Pancreas (tissue), 10 donors: Measurements from ENCODE around the gene CAMK2G. TPM values are rescaled to one million over a fixed set of nuclear protein-coding genes. Genes with fewer than 3 reads are reported as not detected.
A peak's percentile ranks its signal among the peaks of the same experiment; 100 is the strongest.

Experiments
- ATAC-seq, 4 donors: fragments of 200-7000 bp; cut with Tn5 transposase; one replicate each; pipeline versions ENCODE4 v1.8.0 to v1.9.1; 2020; ENCODE audit warnings: mild to moderate bottlenecking in 4 of 4, moderate library complexity in 4 of 4
- DNase-seq, 6 donors: peaks; one replicate each; pipeline ENCODE4 v3.0.0-alpha.2; 2020
- FAIRE-seq: peaks from 2 replicates; lab custom pipeline; 2012; peaks lifted over from hg19 to GRCh38; lab: Jason Lieb, UNC
- H3K27ac ChIP-seq, 4 donors: fragments of 200-600 bp; sonication (generic); 1 replicate in 3 of 4; 2 replicates in 1 of 4; pipeline versions ENCODE4 v1.5.0 to v1.8.0; 2020
- H3K27me3 ChIP-seq, 4 donors: fragments of 200-600 bp; one replicate each; pipeline ENCODE4 v1.8.0; 2021
- H3K36me3 ChIP-seq, 3 donors: fragments of 200-600 bp; sonication (generic) in 1 of 3; one replicate each; pipeline versions ENCODE4 v1.5.0 to v1.8.0; 2020 to 2021
- H3K4me1 ChIP-seq, 3 donors: fragments of 200-600 bp; one replicate each; pipeline ENCODE4 v1.8.0; 2021
- H3K4me3 ChIP-seq, 4 donors: fragments of 200-600 bp; sonication (generic) in 2 of 4; one replicate each; pipeline versions ENCODE4 v1.5.0 to v1.8.0; 2020 to 2021
- H3K9me3 ChIP-seq, 4 donors: fragments of 200-600 bp; one replicate each; pipeline ENCODE4 v1.8.0; 2021
- WGBS, 2 donors: extraction: QIAGEN DNeasy Blood & Tissue Kit; methylation state at CpG; one replicate each; pipeline ENCODE4 v1.1.7; 2013; 5-methylcytosine and 5-hydroxymethylcytosine counted together
- intact Hi-C, 3 donors: fragments of 100-400 bp; cut with DNase I; formaldehyde crosslinking; loops; one replicate each; pipeline versions ENCODE4 v1.11.1 to v1.14.2; 2022
- polyA plus RNA-seq, 2 donors: library from polyadenylated mRNA; stranded (reverse); fragments of 200-250 nt; gene quantifications; one replicate each; pipeline ENCODE4 v1.2.3, GENCODE V29; 2013
- total RNA-seq, 6 donors: library from RNA; stranded (reverse); fragmentation: NEBNext Ultra II Directional in 4 of 6; extraction: Animal tissue kit (Norgen Biotek cat#: 25700) in 4 of 6; gene quantifications; one replicate each; pipeline versions ENCODE4 v1.2.1 to v1.2.4, GENCODE V29; 2021 to 2023
- TF ChIP-seq, protein P1 (sequence below), 4 donors: fragments of 200-600 bp; sonication (generic) in 3 of 4; IDR thresholded peaks; one replicate each; pipeline versions ENCODE4 v1.5.0 to v1.8.0; 2021; ENCODE audit warnings: antibody characterized with exemption in 4 of 4
- donor health status: healthy with polysubstance abuse.
- donor health status: DM: no; HTN: no; CAD: no; lungs with moderate emphysema.
- donor health status: DM: no; HTN: no; CAD: no.
- donor health status: control.
- donor health status: control.
- donor health status: Bipolar disorder and iron deficiency.
- donor health status: DM: yes; HTN: yes; CAD: no.
- donor health status: DM: no; HTN: no; CAD: no.
- donor health status: DM: no; HTN: no; CAD: no.
- donor health status: DM: yes; HTN: yes; CAD: no.

The CAMK2G gene
- total and polyA plus RNA-seq, 8 donors: 5.3 to 18.4 (median 8.3) TPM

DNA sequence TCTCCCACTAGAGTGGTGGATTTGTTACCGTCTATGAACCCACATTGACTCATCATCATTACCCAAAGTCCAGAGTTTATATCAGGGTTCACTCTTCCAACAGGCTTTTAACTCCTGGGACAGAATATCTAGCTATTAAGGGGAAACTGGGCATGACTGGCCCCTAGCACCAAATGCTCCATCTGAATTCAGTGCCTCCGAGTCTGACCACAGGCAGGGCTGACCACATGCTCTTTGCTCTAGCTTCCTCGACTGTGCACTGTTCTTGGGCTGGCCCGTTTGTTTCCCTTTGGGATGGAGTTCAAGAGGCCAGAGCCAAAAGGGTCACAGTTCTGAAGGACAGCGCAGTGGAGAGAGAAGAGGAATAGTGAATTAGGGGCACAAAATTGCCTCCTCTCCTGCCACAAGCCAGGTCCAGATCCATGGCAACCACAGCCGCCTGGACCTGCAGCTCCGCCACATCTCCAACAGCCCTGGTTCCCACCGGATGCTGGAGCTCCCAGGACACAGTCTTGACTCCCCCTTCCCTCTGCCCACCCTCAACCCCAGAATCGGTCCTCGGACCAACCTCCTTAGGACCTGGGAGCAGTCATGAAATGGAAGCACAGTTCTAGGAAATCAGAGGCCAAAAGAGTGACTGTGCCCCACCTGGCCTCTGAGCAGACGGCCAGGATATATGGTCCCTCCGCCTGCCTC is 16.2 kb downstream of the CAMK2G start:
- no peaks in the 10 kb centered on the region for H3K9me3 ChIP-seq
- H3K4me3 ChIP-seq: no peak overlapping the region
- DNase-seq (no peak), ATAC-seq (no peak), FAIRE-seq (no peak)
- H3K36me3 ChIP-seq: no peaks in the 10 kb centered on the region
- WGBS, 2 donors: 87 to 88% methylated on average over 12 of the region's 12 CpGs
- H3K4me1 ChIP-seq: no peaks in the 10 kb centered on the region
- intact Hi-C loops: no loop called here
- TF ChIP-seq, protein P1, sequence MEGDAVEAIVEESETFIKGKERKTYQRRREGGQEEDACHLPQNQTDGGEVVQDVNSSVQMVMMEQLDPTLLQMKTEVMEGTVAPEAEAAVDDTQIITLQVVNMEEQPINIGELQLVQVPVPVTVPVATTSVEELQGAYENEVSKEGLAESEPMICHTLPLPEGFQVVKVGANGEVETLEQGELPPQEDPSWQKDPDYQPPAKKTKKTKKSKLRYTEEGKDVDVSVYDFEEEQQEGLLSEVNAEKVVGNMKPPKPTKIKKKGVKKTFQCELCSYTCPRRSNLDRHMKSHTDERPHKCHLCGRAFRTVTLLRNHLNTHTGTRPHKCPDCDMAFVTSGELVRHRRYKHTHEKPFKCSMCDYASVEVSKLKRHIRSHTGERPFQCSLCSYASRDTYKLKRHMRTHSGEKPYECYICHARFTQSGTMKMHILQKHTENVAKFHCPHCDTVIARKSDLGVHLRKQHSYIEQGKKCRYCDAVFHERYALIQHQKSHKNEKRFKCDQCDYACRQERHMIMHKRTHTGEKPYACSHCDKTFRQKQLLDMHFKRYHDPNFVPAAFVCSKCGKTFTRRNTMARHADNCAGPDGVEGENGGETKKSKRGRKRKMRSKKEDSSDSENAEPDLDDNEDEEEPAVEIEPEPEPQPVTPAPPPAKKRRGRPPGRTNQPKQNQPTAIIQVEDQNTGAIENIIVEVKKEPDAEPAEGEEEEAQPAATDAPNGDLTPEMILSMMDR (IDR thresholded peaks at IDR 0.05): no peak
- no peak overlapping the region for H3K27ac ChIP-seq
- no peaks in the 10 kb centered on the region for H3K27me3 ChIP-seq

DNA sequence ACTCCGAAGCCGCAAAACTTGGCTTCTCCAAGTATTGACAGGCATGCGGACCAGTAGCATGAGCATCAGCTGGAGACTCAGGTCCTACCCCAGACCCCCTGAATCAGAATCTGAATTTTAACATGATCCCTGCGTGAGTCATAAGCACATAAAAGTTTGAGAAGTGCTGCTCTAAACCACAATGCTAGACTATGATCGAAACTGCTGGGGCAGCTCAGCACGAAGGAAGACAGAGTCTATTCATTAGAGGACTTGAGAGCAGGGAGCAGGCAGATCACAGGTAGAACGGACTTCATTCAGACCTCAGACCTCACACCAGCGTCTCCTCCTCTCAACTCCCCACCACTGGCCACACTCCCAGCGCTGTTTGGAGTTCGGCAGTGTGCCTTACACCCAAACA is 16.9 kb downstream of the CAMK2G start:
- Histone ChIP-seq H3K9me3 (no peaks in the 10 kb centered on the region), H3K4me3 (no peak overlapping the region), H3K36me3 (no peaks in the 10 kb centered on the region), H3K27ac (no peak overlapping the region), H3K27me3 (no peaks in the 10 kb centered on the region), H3K4me1 (no peaks in the 10 kb centered on the region)
- FAIRE-seq (no peak), ATAC-seq (no peak), DNase-seq (no peak)
- 88% methylated on average over 10 of the region's 10 CpGs for WGBS, 2 donors
- intact Hi-C loops: no loop called here
- TF ChIP-seq, protein P1 (IDR thresholded peaks at IDR 0.05): no peak

GRCh38 chr10:73856261-73856660 is 18.1 kb downstream of the CAMK2G start:
- H3K27ac ChIP-seq: no peak overlapping the region
- TF ChIP-seq, protein P1 (IDR thresholded peaks at IDR 0.05): no peak
- no peaks in the 10 kb centered on the region for H3K27me3 ChIP-seq
- intact Hi-C loops: no loop called here
- FAIRE-seq (no peak), DNase-seq (no peak), ATAC-seq (no peak)
- 88 to 91% methylated on average over 8 of the region's 8 CpGs for WGBS, 2 donors
- no peaks in the 10 kb centered on the region for H3K36me3 ChIP-seq
- H3K4me3 ChIP-seq: no peak overlapping the region
- H3K4me1 ChIP-seq: no peaks in the 10 kb centered on the region
- no peaks in the 10 kb centered on the region for H3K9me3 ChIP-seq

- Histone ChIP-seq H3K9me3 (no peaks in the 10 kb centered on the region), H3K27ac (no peak overlapping the region), H3K4me1 (no peaks in the 10 kb centered on the region), H3K36me3 (no peaks in the 10 kb centered on the region), H3K27me3 (no peaks in the 10 kb centered on the region), H3K4me3 (no peak overlapping the region)
- intact Hi-C loops: no loop called here
- TF ChIP-seq, protein P1 (IDR thresholded peaks at IDR 0.05): no peak
- WGBS, 2 donors: 91 to 93% methylated on average over 4 of the region's 4 CpGs
- no peak for DNase-seq
- ATAC-seq: no peak
- FAIRE-seq: no peak
Observed at GRCh38 chr10:73855413-73855812, 18.9 kb downstream of the CAMK2G start.

DNA sequence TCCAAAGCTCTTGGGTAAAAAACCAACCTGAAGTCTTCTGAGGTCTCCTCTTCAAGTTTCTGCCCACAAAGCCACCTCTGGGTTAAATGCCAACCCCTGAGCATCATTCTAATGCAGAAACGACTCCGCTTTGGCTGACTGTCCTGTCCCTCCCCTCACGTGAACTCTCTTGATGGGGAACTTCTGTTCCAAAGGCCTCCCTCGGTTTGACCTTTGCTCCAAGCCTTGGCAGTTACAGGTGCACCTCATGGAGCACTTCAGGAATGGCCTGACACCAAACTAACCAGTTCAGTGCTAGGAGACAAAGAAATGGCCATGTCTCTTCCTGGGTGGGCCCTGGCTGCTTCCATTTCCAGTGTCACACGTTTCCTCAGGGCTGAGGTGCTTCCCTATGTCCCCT is 20.0 kb downstream of the CAMK2G start:
- no peaks in the 10 kb centered on the region for H3K4me1 ChIP-seq
- FAIRE-seq (no peak), DNase-seq (no peak), ATAC-seq (peak in 1 of 4 donors; percentile 21)
- H3K9me3 ChIP-seq: no peaks in the 10 kb centered on the region
- H3K27me3 ChIP-seq: no peaks in the 10 kb centered on the region
- intact Hi-C loops: no loop called here
- no peak overlapping the region for H3K27ac ChIP-seq
- WGBS, 2 donors: 31 to 35% methylated on average over 5 of the region's 5 CpGs
- H3K36me3 ChIP-seq: no peaks in the 10 kb centered on the region
- no peak overlapping the region for H3K4me3 ChIP-seq
- TF ChIP-seq, protein P1 (IDR thresholded peaks at IDR 0.05): no peak
